Thyroid gland (tissue), 4 donors: Measurements from ENCODE around the gene ADAMTS17. TPM values are rescaled to one million over a fixed set of nuclear protein-coding genes. Genes with fewer than 3 reads are reported as not detected.

Experiments
- DNase-seq, 2 donors: peaks; one replicate each; pipeline ENCODE4 v3.0.0-alpha.2; 2019
- H3K27ac ChIP-seq, 3 donors: fragments of 200-600 bp; sonication (generic); 1 replicate in 2 of 3; 2 replicates in 1 of 3; pipeline ENCODE4 v1.5.1; 2016 to 2019; ENCODE audit warnings: mild to moderate bottlenecking in 1 of 3, moderate library complexity in 1 of 3
- H3K27me3 ChIP-seq: fragments of 200-600 bp; sonication (generic); one replicate; pipeline ENCODE4 v1.5.1; 2019
- H3K36me3 ChIP-seq, 2 donors: fragments of 200-600 bp; sonication (generic); one replicate each; pipeline ENCODE4 v1.5.1; 2016 to 2019
- H3K4me1 ChIP-seq, 2 donors: fragments of 200-600 bp; sonication (generic); one replicate each; pipeline ENCODE4 v1.5.1; 2017 to 2019
- H3K4me3 ChIP-seq, 3 donors: fragments of 200-600 bp; sonication (generic); replicated peaks in 1 of 3; 1 replicate in 2 of 3; 2 replicates in 1 of 3; pipeline ENCODE4 v1.5.1; 2016; ENCODE audit warnings: mild to moderate bottlenecking in 1 of 3
- H3K9me3 ChIP-seq: fragments of 200-600 bp; sonication (generic); one replicate; pipeline ENCODE4 v1.5.1; 2017
- POLR2A ChIP-seq, 2 donors: fragments of 450-650 bp; IDR thresholded peaks; one replicate each; pipeline ENCODE4 v1.6.1; 2017; ENCODE audit warnings: antibody characterized with exemption in 2 of 2, mild to moderate bottlenecking in 2 of 2, moderate library complexity in 1 of 2
- WGBS, 2 donors: methylation state at CpG; one replicate each; pipeline ENCODE4 v1.1.5; 2017; 5-methylcytosine and 5-hydroxymethylcytosine counted together
- intact Hi-C: fragments of 100-400 bp; cut with DNase I; formaldehyde crosslinking; loops from one replicate; pipeline ENCODE4 v1.15.1; 2023
- total RNA-seq, 4 donors: library from RNA; depleted of rRNA; stranded (reverse); fragments of >200 nt; gene quantifications; one replicate each; pipeline ENCODE4 v1.2.3, GENCODE V29; 2016
- TF ChIP-seq, protein P1 (sequence below), 6 experiments: fragments of 200-600 bp in 3 of 6; fragments of 450-650 bp in 3 of 6; sonication (generic) in 3 of 6; IDR thresholded peaks; one replicate each; pipeline ENCODE4 v1.5.1; 2016 to 2019; ENCODE audit warnings: antibody characterized with exemption in 6 of 6, mild to moderate bottlenecking in 2 of 6, inconsistent platforms in 1 of 6, moderate library complexity in 1 of 6

The ADAMTS17 gene
- total RNA-seq, 4 donors from 2014 or later: 3.5 to 667 (median 5.3) TPM

DNA sequence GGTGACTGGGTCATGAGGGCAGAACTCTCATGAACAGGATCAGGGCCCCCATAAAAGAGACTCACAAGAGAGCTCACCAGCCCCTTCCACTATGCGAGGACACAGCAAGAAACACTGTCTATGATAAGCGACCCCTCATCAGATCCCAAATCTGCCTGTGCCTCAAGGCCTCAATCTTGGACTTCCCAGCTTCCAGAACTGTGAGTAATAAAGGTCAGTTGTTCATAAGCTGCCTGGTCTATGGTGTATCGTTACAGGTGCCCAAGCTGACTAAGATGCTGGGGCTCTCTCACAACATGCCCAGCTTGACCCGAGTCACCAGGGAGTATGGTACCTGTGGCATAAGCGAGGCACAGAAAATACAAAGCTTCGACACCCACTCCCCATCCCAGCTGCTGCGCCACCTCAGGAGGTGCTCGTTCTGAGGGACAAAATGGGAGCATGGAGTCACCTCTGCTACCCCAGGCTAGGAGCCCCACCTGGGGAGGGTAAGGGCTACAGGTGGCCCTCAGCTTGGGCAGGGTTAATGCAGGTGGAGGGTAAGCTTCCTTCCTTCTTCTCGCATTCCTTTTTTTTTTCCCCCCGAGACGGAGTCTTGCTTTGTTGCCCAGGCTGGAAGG lies 234.1 kb downstream of the ADAMTS17 start:
- Histone ChIP-seq H3K36me3 (no peaks in the 10 kb centered on the region), H3K4me3 (no peak overlapping the region), H3K27ac (no peak overlapping the region), H3K4me1 (peaks cover 10 to 23% of the 10 kb centered on the region in 2 donors), H3K27me3 (no peaks in the 10 kb centered on the region), H3K9me3 (no peaks in the 10 kb centered on the region)
- intact Hi-C loops: no loop called here
- WGBS, 2 donors: 94 to 95% methylated on average over 6 to 11 of the region's 11 CpGs
- DNase-seq: no peak
- TF ChIP-seq, protein P1, sequence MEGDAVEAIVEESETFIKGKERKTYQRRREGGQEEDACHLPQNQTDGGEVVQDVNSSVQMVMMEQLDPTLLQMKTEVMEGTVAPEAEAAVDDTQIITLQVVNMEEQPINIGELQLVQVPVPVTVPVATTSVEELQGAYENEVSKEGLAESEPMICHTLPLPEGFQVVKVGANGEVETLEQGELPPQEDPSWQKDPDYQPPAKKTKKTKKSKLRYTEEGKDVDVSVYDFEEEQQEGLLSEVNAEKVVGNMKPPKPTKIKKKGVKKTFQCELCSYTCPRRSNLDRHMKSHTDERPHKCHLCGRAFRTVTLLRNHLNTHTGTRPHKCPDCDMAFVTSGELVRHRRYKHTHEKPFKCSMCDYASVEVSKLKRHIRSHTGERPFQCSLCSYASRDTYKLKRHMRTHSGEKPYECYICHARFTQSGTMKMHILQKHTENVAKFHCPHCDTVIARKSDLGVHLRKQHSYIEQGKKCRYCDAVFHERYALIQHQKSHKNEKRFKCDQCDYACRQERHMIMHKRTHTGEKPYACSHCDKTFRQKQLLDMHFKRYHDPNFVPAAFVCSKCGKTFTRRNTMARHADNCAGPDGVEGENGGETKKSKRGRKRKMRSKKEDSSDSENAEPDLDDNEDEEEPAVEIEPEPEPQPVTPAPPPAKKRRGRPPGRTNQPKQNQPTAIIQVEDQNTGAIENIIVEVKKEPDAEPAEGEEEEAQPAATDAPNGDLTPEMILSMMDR (IDR thresholded peaks at IDR 0.05): no peak
- TF ChIP-seq POLR2A (IDR thresholded peaks at IDR 0.05): no peak

DNA sequence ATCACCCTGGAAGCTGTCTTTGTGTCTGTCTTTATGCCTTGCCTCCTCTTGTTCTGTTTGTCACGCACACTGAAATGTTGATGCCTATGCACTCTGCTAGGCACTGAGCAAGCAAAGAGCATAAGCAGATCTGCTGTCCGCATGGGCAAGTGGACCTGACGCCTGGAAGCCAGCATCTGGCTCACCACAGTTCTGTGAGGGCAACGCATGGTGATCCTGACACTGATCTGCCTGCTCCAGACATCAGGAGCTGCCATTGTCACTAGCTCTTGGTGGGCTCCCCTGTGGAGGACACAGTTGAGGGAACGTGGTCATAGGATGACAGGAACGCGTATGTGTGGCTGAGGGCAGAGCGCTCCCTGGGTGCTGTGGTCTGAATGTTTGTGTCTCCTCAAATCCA lies 234.6 kb downstream of the ADAMTS17 start:
- no peak overlapping the region for H3K4me3 ChIP-seq
- WGBS, 2 donors: 97 to 98% methylated on average over 8 of the region's 8 CpGs
- no peaks in the 10 kb centered on the region for H3K27me3 ChIP-seq
- H3K4me1 ChIP-seq: peaks cover 10 to 18% of the 10 kb centered on the region in 2 donors
- no peak for DNase-seq
- H3K36me3 ChIP-seq: no peaks in the 10 kb centered on the region
- TF ChIP-seq POLR2A (IDR thresholded peaks at IDR 0.05): no peak
- TF ChIP-seq, protein P1 (IDR thresholded peaks at IDR 0.05): no peak
- H3K27ac ChIP-seq: no peak overlapping the region
- no peaks in the 10 kb centered on the region for H3K9me3 ChIP-seq
- intact Hi-C loops: no loop called here

- intact Hi-C loops: no loop called here
- Histone ChIP-seq H3K36me3 (no peaks in the 10 kb centered on the region), H3K27me3 (no peaks in the 10 kb centered on the region), H3K4me1 (peaks cover 8 to 13% of the 10 kb centered on the region in 2 donors), H3K9me3 (no peaks in the 10 kb centered on the region), H3K27ac (no peak overlapping the region), H3K4me3 (no peak overlapping the region)
- 79 to 94% methylated on average over 8 of the region's 8 CpGs for WGBS, 2 donors
- TF ChIP-seq POLR2A (IDR thresholded peaks at IDR 0.05): no peak
- TF ChIP-seq, protein P1 (IDR thresholded peaks at IDR 0.05): no peak
- no peak for DNase-seq
Measured at GRCh38 chr15:100106732-100107131, 235.0 kb downstream of the ADAMTS17 start.

DNA sequence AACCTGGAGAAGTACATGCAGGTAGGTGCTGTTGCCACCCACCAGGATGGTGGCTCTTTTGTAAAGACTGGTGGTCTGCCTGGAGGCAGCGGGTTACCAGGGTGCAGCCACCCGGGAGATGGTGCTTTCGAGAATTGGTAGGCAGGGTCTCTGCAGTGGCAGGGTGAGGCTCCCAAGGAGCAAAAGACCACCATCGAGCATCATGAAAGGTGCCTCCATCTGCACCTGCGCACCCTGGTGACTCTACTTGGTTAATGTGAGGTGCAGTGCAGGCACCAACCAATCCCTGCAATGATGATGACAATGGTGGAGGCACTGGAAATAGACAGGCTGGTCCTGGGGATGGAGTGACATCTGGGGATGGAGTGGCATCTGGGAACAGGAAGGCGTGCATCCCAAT lies 236.7 kb downstream of the ADAMTS17 start:
- H3K27me3 ChIP-seq: no peaks in the 10 kb centered on the region
- intact Hi-C loops: no loop called here
- no peak overlapping the region for H3K4me3 ChIP-seq
- WGBS, 2 donors: 98% methylated on average over 3 to 6 of the region's 6 CpGs
- H3K36me3 ChIP-seq: no peaks in the 10 kb centered on the region
- no peaks in the 10 kb centered on the region for H3K9me3 ChIP-seq
- TF ChIP-seq, protein P1 (IDR thresholded peaks at IDR 0.05): no peak
- TF ChIP-seq POLR2A (IDR thresholded peaks at IDR 0.05): no peak
- H3K4me1 ChIP-seq: no peaks in the 10 kb centered on the region
- DNase-seq: no peak
- H3K27ac ChIP-seq: no peak overlapping the region

- no peak for TF ChIP-seq POLR2A (IDR thresholded peaks at IDR 0.05)
- TF ChIP-seq, protein P1 (IDR thresholded peaks at IDR 0.05): no peak
- H3K9me3 ChIP-seq: no peaks in the 10 kb centered on the region
- intact Hi-C loops: no loop called here
Measured at GRCh38 chr15:100104245-100104644, 237.5 kb downstream of the ADAMTS17 start.

More at GRCh38 chr15:100104245-100104644, 237.5 kb downstream of the ADAMTS17 start:
- H3K4me1 ChIP-seq: no peaks in the 10 kb centered on the region
- H3K27me3 ChIP-seq: no peaks in the 10 kb centered on the region
- no peak overlapping the region for H3K27ac ChIP-seq
- no peaks in the 10 kb centered on the region for H3K36me3 ChIP-seq
- no peak overlapping the region for H3K4me3 ChIP-seq
- no peak for DNase-seq
- WGBS, 2 donors: 91% methylated on average over 3 of the region's 3 CpGs
